ENCODE data around the gene CNKSR3.

Gene CNKSR3

GRCh38 chr6:154513601-154514320 lies 3.3 kb upstream of the CNKSR3 start:
- Mint-ChIP-seq H3K27me3 (peaks cover 70% of the 10 kb centered on the region), H3K4me3 (no peak overlapping the region), H3K27ac (no peak overlapping the region), H3K4me1 (peaks cover 24% of the 10 kb centered on the region), H3K9me3 (no peaks in the 10 kb centered on the region)
- DNase-seq (no peak), ATAC-seq (no peak)

GRCh38 chr6:154512201-154512600 lies 1.7 kb upstream of the CNKSR3 start:
- H3K27ac Mint-ChIP-seq, result no peak overlapping the region
- DNase-seq (no peak), ATAC-seq (no peak)
- no peak overlapping the region for H3K4me3 Mint-ChIP-seq
- peaks cover 25% of the 10 kb centered on the region for H3K4me1 Mint-ChIP-seq
- peaks cover 86% of the 10 kb centered on the region for H3K27me3 Mint-ChIP-seq
- H3K9me3 Mint-ChIP-seq, result no peaks in the 10 kb centered on the region

DNA sequence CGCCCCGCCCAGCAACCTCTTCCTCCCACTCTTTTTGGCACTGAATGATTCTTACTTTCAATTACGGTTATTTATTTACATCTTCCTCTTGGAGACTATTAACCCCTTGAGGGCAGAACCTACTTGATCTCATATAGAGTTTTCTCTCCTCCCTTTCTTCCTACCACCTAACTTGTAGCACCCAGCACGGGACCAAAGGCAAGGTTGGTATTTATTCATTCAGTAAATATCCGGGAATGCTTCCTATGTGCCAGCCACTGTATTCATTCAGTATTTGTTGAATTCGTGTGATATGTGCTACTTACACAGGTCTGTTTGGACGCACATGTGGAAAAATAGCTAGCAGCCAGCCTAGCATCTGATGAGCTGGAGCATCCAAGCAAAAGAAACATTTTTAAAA lies 1.3 kb upstream of the CNKSR3 start:
- Mint-ChIP-seq H3K27ac (peak overlapping the region in 1 of 2 donors; percentile 19), H3K9me3 (no peaks in the 10 kb centered on the region), H3K27me3 (peaks cover 90% of the 10 kb centered on the region), H3K4me3 (peak overlapping the region in 1 of 2 donors; percentile 9), H3K4me1 (peaks cover 25% of the 10 kb centered on the region)
- DNase-seq, result no peak
- no peak for ATAC-seq

GRCh38 chr6:154509421-154510143 lies 903 bp downstream of the CNKSR3 start:
- no peak overlapping the region for H3K27ac Mint-ChIP-seq
- peak in 1 of 2 donors; percentile 26 for DNase-seq
- peak; percentile 50 for ATAC-seq
- peak overlapping the region; percentile 80 to 83 for H3K4me3 Mint-ChIP-seq
- H3K27me3 Mint-ChIP-seq, result peaks cover 80% of the 10 kb centered on the region
- H3K9me3 Mint-ChIP-seq, result no peaks in the 10 kb centered on the region
- H3K4me1 Mint-ChIP-seq, result peaks cover 25% of the 10 kb centered on the region

DNA sequence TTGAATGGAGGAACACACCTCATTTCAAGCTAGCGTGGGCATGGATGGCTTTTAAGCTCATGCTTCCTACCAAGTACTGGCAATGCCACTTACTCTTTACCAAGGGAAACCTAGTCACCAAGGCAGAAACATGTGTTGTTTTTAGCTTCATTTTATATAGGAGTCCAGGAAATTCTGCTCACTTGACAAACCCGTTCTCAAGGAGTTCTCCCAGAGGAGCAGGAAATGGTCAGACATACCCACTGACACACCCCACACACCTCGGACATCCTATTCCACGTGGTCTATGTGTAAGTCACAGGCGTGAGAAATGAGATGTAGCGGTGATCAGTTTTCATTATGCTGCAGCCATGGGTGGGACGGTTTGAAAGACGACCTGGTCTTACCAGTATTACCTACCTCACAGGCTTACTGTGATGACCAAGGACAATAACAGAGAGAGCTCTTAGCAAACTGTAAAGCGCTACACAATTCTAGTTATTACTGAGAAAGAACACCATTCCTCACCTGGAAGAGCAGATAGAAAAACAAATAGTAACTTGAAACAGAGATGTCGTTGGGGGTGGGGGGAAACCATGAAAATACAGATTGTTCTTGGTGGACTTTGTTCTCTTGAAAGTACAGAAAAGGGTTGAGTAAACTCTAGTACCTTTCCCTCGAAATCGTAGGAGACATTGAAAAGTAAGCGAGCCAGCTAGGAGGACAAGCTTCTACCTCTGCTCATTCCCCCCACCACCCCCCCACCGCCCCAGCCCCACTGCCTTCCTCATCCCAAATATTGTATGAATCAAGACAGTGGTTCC lies 1.7 kb downstream of the CNKSR3 start:
- H3K27me3 Mint-ChIP-seq, result peaks cover 77% of the 10 kb centered on the region
- ATAC-seq, result no peak
- no peaks in the 10 kb centered on the region for H3K9me3 Mint-ChIP-seq
- peak overlapping the region; percentile 67 to 83 for H3K4me3 Mint-ChIP-seq
- H3K4me1 Mint-ChIP-seq, result peaks cover 25% of the 10 kb centered on the region
- H3K27ac Mint-ChIP-seq, result peak overlapping the region in 1 of 2 donors; percentile 14
- no peak for DNase-seq

DNA sequence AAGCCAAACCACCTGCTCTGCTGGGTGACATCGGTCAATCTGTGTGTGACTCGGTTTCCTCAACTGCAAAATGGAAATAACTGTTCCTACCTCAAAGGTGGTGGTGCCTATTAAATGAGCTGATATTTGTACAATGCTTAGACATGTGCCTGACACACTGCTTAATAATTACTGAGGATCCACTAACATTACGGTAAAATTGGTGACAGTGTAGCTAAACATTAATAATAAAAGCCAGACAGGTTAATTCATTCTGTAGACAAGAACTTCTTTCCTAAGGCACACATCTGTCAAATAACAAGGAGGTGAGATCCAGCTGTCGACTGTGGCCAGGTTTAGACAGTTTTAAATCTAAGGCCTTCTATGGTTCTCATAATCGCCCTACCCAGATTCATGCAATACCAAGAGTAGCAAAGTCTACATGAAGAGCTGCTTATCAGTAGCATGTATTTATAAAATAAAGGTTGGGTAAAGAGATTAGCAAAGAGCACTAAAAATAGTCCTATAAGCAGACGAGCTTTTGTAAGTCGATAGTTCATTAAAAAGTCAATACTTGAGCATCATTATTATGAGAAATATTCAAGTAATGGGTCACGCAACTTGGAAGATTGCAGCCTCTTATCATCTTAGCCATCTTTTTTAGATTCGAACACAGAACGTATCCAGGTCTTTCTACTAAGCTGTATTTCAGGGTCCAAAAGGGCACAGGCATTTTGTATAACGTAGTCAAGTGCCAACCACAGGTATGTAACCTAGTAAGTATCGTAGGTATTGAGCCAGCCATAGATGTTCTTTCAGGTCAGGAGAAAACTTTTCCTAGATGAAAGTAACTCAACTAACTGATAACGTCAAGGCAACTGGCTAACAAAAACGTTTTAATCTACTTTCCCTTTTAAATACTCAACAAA lies 3.2 kb downstream of the CNKSR3 start:
- Mint-ChIP-seq H3K4me3 (no peak overlapping the region), H3K9me3 (no peaks in the 10 kb centered on the region), H3K27ac (no peak overlapping the region), H3K27me3 (peaks cover 70% of the 10 kb centered on the region), H3K4me1 (peaks cover 25% of the 10 kb centered on the region)
- DNase-seq (no peak), ATAC-seq (no peak)

DNA sequence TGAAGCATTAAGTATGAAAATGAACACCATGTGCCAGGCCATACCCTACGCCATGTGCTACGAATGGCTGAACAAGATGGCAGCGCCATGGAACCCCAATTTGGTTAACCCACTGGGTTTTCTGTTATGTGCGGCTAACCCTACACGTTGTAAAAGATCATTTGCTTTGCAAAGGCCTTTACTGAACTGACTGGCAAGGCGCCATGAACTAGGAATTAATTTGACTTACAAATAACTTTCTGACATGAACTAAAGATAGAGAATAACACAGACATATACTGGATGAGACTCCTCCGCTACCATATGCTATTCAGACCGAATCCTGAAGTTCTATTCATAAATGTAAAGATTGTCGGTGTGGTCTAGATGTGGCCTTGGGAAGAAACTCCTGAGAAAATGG lies 3.9 kb downstream of the CNKSR3 start:
- no peak for ATAC-seq
- Mint-ChIP-seq H3K9me3 (no peaks in the 10 kb centered on the region), H3K4me3 (no peak overlapping the region), H3K27ac (no peak overlapping the region), H3K27me3 (peaks cover 66% of the 10 kb centered on the region), H3K4me1 (peaks cover 21% of the 10 kb centered on the region)
- DNase-seq, result no peak

GRCh38 chr6:154506108-154506507 lies 4.4 kb downstream of the CNKSR3 start:
- H3K9me3 Mint-ChIP-seq, result no peaks in the 10 kb centered on the region
- DNase-seq (no peak), ATAC-seq (no peak)
- H3K27me3 Mint-ChIP-seq, result peaks cover 67% of the 10 kb centered on the region
- H3K27ac Mint-ChIP-seq, result no peak overlapping the region
- H3K4me1 Mint-ChIP-seq, result peaks cover 24% of the 10 kb centered on the region
- H3K4me3 Mint-ChIP-seq, result no peak overlapping the region

- Mint-ChIP-seq H3K4me1 (peaks cover 22% of the 10 kb centered on the region), H3K27me3 (peaks cover 67% of the 10 kb centered on the region), H3K27ac (no peak overlapping the region), H3K4me3 (no peak overlapping the region), H3K9me3 (no peaks in the 10 kb centered on the region)
- ATAC-seq, result no peak
- DNase-seq, result no peak
These were observed 5.5 kb downstream of the CNKSR3 start for GRCh38 chr6:154504865-154505449.

DNA sequence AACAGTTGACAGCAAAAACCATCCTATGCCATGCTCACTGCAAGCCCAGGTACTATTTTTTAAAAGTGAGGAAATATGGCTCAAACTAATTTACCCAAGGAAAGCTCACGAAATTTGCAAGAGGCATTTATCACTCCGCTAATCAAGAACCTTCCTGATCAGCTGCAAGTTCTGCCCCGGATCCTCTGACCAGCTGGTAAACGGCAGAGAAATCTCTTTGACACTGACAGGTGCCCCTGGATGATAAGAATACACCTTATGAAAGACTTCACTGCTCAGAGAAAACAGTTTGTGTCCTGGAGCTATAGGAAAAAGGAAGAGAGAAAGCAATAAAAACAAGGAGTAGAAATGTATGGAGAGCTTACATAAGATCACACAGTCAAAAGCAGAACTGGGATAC lies 6.4 kb downstream of the CNKSR3 start:
- H3K27ac Mint-ChIP-seq, result no peak overlapping the region
- no peak for DNase-seq

GRCh38 chr6:154503658-154504057 lies 6.8 kb downstream of the CNKSR3 start:
- peaks cover 54% of the 10 kb centered on the region for H3K27me3 Mint-ChIP-seq
- ATAC-seq, result no peak
- no peaks in the 10 kb centered on the region for H3K9me3 Mint-ChIP-seq
- no peak overlapping the region for H3K27ac Mint-ChIP-seq
- no peak for DNase-seq
- no peak overlapping the region for H3K4me3 Mint-ChIP-seq
- H3K4me1 Mint-ChIP-seq, result peaks cover 10% of the 10 kb centered on the region

More for the DNA sequence above, 6.4 kb downstream of the CNKSR3 start:
- Mint-ChIP-seq H3K27me3 (peaks cover 58% of the 10 kb centered on the region), H3K4me1 (peaks cover 14% of the 10 kb centered on the region), H3K9me3 (no peaks in the 10 kb centered on the region), H3K4me3 (no peak overlapping the region)
- no peak for ATAC-seq

DNA sequence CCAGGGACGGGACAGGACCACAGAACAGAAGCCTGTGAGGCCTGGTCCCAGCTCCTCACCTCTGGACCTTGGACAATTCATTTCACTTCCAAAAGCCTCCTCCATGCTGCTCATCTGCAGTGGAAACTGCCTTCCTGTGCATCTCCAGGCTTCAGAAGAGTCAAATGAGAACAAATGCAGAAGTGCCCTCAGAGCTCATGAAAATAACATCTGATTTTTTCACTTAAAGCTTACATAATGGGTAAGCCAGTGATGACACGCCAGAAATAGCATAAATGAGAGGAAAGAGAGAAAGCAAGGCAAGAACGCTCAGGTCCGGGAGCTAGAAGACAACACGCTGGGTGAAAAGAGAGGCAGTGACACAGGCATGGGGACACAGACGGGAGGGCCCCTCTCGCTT lies 7.9 kb downstream of the CNKSR3 start:
- peaks cover 10% of the 10 kb centered on the region for H3K4me1 Mint-ChIP-seq
- peaks cover 43% of the 10 kb centered on the region for H3K27me3 Mint-ChIP-seq
- DNase-seq (no peak), ATAC-seq (no peak)
- no peak overlapping the region for H3K27ac Mint-ChIP-seq
- no peak overlapping the region for H3K4me3 Mint-ChIP-seq
- no peaks in the 10 kb centered on the region for H3K9me3 Mint-ChIP-seq

DNA sequence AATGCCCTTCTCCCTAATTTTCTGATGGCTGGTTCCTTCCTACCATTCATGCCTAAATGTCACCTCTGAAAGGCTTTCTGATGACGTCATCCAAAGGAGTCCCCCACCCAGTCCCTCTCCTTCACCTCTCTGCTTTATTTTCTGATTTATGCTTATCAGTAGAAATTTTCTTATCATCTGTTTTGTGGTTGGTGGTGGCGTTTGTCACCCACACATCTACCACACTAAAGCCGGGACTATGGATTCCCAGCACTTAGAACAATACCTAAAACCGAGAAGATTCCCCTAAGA lies 9.0 kb downstream of the CNKSR3 start:
- ATAC-seq (no peak), DNase-seq (no peak)
- no peak overlapping the region for H3K27ac Mint-ChIP-seq
- H3K9me3 Mint-ChIP-seq, result no peaks in the 10 kb centered on the region
- peaks cover 10% of the 10 kb centered on the region for H3K4me1 Mint-ChIP-seq
- H3K27me3 Mint-ChIP-seq, result peaks cover 33% of the 10 kb centered on the region
- H3K4me3 Mint-ChIP-seq, result no peak overlapping the region

- H3K27ac Mint-ChIP-seq, result no peak overlapping the region
- DNase-seq, result no peak
- no peak overlapping the region for H3K4me3 Mint-ChIP-seq
- H3K27me3 Mint-ChIP-seq, result peaks cover 28% of the 10 kb centered on the region
- H3K9me3 Mint-ChIP-seq, result no peaks in the 10 kb centered on the region
- no peak for ATAC-seq
- H3K4me1 Mint-ChIP-seq, result peaks cover 10% of the 10 kb centered on the region
These were observed 9.5 kb downstream of the CNKSR3 start for GRCh38 chr6:154500769-154501577.
